ENCODE results near the gene YDJC. TPM values are rescaled to one million over a fixed set of nuclear protein-coding genes. Genes with fewer than 3 reads are reported as not detected.
"Not testable (repeated sequence)": the region's sequence is repeated elsewhere in the genome, so short reads cannot be mapped to it uniquely, and the experiment has no call there.

YDJC gene, protein sequence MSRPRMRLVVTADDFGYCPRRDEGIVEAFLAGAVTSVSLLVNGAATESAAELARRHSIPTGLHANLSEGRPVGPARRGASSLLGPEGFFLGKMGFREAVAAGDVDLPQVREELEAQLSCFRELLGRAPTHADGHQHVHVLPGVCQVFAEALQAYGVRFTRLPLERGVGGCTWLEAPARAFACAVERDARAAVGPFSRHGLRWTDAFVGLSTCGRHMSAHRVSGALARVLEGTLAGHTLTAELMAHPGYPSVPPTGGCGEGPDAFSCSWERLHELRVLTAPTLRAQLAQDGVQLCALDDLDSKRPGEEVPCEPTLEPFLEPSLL
- 18.4 and 21.0 TPM in 2 replicates for polyA plus RNA-seq (2013)

DNA sequence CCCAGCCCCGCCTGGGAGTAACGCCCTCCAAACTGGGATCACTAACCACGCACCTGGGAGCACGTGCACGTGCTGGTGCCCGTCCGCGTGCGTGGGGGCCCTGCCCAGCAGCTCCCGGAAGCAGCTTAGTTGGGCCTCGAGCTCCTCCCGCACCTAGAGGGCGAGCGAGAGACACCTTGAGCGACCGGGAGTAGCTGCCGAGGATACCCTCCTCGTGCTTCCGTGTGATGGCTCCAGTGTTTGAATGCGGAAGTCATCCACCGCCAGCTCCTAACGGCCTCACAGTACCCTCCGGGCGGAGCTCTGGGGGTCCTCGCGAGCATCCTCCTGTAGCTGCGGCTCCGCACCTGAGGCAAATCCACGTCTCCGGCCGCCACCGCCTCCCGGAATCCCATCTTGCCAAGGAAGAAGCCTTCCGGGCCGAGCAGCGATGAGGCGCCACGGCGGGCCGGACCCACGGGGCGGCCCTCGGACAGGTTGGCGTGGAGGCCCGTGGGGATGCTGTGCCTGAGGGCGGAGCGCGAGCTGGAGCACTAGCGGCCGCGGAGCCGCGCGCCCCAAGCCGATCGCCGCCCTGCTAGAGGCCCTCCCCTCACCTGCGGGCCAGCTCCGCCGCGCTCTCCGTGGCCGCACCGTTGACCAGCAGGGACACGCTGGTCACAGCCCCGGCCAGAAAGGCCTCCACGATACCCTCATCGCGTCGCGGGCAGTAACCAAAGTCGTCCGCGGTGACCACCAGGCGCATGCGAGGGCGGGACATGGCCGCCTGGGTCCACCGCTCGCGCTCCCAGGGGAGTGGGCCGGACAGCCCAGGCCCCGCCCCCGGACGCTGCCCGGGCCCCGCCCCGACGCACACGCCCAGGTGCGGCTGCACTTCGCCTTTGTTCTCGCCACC, at the start of gene YDJC:
Gene YDJC (minus strand): TSS at position 768 of the 895 bp plus-strand sequence. CDS start 8 bp downstream, at position 760.
- H2BK5ac ChIP-seq (ENCODE audit: low read depth, low read length, poor library complexity) = peak within 1 kb of the TSS; percentile 18
- peak within 1 kb of the TSS; percentile 91 for H2AFZ ChIP-seq (ENCODE audit: insufficient read depth, low read length, poor library complexity)

DNA sequence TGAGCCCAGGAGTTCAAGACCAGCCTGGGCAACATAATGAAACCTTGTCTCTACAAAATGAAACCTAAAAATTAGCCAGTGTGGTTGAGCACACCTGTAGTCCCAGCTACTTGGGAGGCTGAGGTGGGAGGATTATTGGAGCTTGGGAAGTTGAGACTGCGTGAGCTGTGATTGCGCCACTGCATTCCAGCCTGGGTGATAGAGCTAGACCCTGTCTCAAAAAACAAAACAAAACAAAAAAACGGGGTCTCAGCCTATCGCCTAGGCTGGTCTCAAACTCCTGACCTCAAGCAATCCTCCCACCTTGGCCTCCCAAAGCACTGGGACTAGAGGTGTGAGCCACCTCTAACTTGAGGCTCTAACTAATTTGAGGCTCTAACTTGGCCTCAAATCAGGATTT, 49.6 kb upstream of the YDJC start:
- peaks cover 4% of the 10 kb centered on the region for H3K9me3 ChIP-seq (ENCODE audit: insufficient read depth, low read depth, low read length)
- no peaks in the 10 kb centered on the region for H3K79me2 ChIP-seq (ENCODE audit: control insufficient read depth, insufficient read depth, low read length, poor library complexity)
- no CpG with 5 or more reads among the region's 4 CpGs for WGBS (ENCODE audit: extremely low coverage, insufficient coverage, insufficient read length)
- no peak overlapping the region for H2AFZ ChIP-seq (ENCODE audit: insufficient read depth, low read length, poor library complexity)
- no peak overlapping the region for H3K4me3 ChIP-seq (ENCODE audit: low read depth, low read length)
- no peak overlapping the region for H3K14ac ChIP-seq (ENCODE audit: low read length)
- H3K4ac ChIP-seq (ENCODE audit: low read depth, low read length) = no peak overlapping the region
- no peak overlapping the region for H3K18ac ChIP-seq (ENCODE audit: low read length)
- H3K4me1 ChIP-seq (ENCODE audit: control insufficient read depth in 1 of 2, insufficient read depth in 2 of 2, low read length in 2 of 2) = peaks cover 0 to 2% of the 10 kb centered on the region in 2 experiments
- peaks cover 45 to 46% of the 10 kb centered on the region in 2 experiments for H3K36me3 ChIP-seq (ENCODE audit: control insufficient read depth in 1 of 2, insufficient read depth in 2 of 2, low read length in 2 of 2)
- H3K79me1 ChIP-seq (ENCODE audit: low read length) = no peaks in the 10 kb centered on the region
- H3K27ac ChIP-seq (ENCODE audit: low read depth, low read length) = no peak overlapping the region
- H2BK12ac ChIP-seq (ENCODE audit: low read length) = no peak overlapping the region
- no peak overlapping the region for H3K9ac ChIP-seq (ENCODE audit: low read length)
- no peak overlapping the region for H4K12ac ChIP-seq (ENCODE audit: low read depth, low read length)
- H2BK120ac ChIP-seq (ENCODE audit: insufficient read depth, low read length, poor library complexity) = no peak overlapping the region
- H2BK5ac ChIP-seq (ENCODE audit: low read depth, low read length, poor library complexity) = no peak overlapping the region
- no peak overlapping the region for H4K8ac ChIP-seq (ENCODE audit: low read depth, low read length)
- H3K27me3 ChIP-seq (ENCODE audit: insufficient read depth, low read length) = no peaks in the 10 kb centered on the region
- H3K23ac ChIP-seq (ENCODE audit: low read length) = no peak overlapping the region
- no peak overlapping the region for H2AK5ac ChIP-seq (ENCODE audit: low read length)
- no peak for DNase-seq
- H3K4me2 ChIP-seq (ENCODE audit: low read length) = no peak overlapping the region
- no peak overlapping the region for H4K91ac ChIP-seq (ENCODE audit: low read depth, low read length)

More for the DNA sequence above, at the start of gene YDJC:
- Histone ChIP-seq H2BK120ac (ENCODE audit: insufficient read depth, low read length, poor library complexity) (peak within 1 kb of the TSS; percentile 60), H3K27me3 (ENCODE audit: insufficient read depth, low read length) (no peaks in the 10 kb centered on the region), H3K79me1 (ENCODE audit: low read length) (peaks cover 7% of the 10 kb centered on the region), H3K9me3 (ENCODE audit: insufficient read depth, low read depth, low read length) (peaks cover 8% of the 10 kb centered on the region), H4K8ac (ENCODE audit: low read depth, low read length) (peak within 1 kb of the TSS; percentile 96), H3K27ac (ENCODE audit: low read depth, low read length) (no peak within 1 kb of the TSS), H3K36me3 (ENCODE audit: control insufficient read depth in 1 of 2, insufficient read depth in 2 of 2, low read length in 2 of 2) (peaks cover 8 to 9% of the 10 kb centered on the region in 2 experiments), H3K9ac (ENCODE audit: low read length) (peak within 1 kb of the TSS; percentile 90), H3K23ac (ENCODE audit: low read length) (no peak within 1 kb of the TSS), H3K4me1 (ENCODE audit: control insufficient read depth in 1 of 2, insufficient read depth in 2 of 2, low read length in 2 of 2) (peaks cover 5 to 10% of the 10 kb centered on the region in 2 experiments), H3K4me3 (ENCODE audit: low read depth, low read length) (peak within 1 kb of the TSS; percentile 94), H4K12ac (ENCODE audit: low read depth, low read length) (peak within 1 kb of the TSS; percentile 65), H3K18ac (ENCODE audit: low read length) (peak within 1 kb of the TSS; percentile 96), H2BK12ac (ENCODE audit: low read length) (no peak within 1 kb of the TSS), H4K91ac (ENCODE audit: low read depth, low read length) (peak within 1 kb of the TSS; percentile 93), H3K79me2 (ENCODE audit: control insufficient read depth, insufficient read depth, low read length, poor library complexity) (peaks cover 10% of the 10 kb centered on the region), H2AK5ac (ENCODE audit: low read length) (peak within 1 kb of the TSS; percentile 80), H3K14ac (ENCODE audit: low read length) (peak within 1 kb of the TSS; percentile 93), H3K4ac (ENCODE audit: low read depth, low read length) (peak within 1 kb of the TSS; percentile 87), H3K4me2 (ENCODE audit: low read length) (peak within 1 kb of the TSS; percentile 85)
- WGBS (ENCODE audit: extremely low coverage, insufficient coverage, insufficient read length) = no CpG with 5 or more reads among the region's 93 CpGs
- DNase-seq = peak; percentile 96 to 98

DNA sequence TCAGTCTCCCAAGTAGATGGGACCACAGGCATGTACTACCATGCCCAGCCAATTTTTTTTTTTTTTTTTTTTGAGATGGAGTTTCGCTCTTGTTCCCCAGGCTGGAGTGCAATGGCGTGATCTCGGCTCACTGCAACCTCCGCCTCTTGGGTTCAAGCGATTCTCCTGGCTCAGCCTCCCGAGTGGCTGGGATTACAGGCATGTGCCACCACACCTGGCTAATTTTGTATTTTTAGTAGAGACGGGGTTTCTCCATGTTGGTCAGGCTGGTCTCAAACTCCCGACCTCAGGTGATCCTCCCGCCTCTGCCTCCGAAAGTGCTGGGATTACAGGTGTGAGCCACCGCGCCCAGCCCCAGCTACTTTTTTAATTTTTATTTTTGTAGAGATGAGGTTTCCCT, 49.0 kb upstream of the YDJC start:
- DNase-seq; H3K23ac ChIP-seq (ENCODE audit: low read length); H3K79me2 ChIP-seq (ENCODE audit: control insufficient read depth, insufficient read depth, low read length, poor library complexity); H2AK5ac ChIP-seq (ENCODE audit: low read length); H4K91ac ChIP-seq (ENCODE audit: low read depth, low read length); H3K4me2 ChIP-seq (ENCODE audit: low read length); H3K9ac ChIP-seq (ENCODE audit: low read length); H2AFZ ChIP-seq (ENCODE audit: insufficient read depth, low read length, poor library complexity); H2BK120ac ChIP-seq (ENCODE audit: insufficient read depth, low read length, poor library complexity); H3K79me1 ChIP-seq (ENCODE audit: low read length); H4K12ac ChIP-seq (ENCODE audit: low read depth, low read length); H3K14ac ChIP-seq (ENCODE audit: low read length); H3K27ac ChIP-seq (ENCODE audit: low read depth, low read length); H3K9me3 ChIP-seq (ENCODE audit: insufficient read depth, low read depth, low read length); H3K4me3 ChIP-seq (ENCODE audit: low read depth, low read length); H4K8ac ChIP-seq (ENCODE audit: low read depth, low read length); H3K18ac ChIP-seq (ENCODE audit: low read length); H3K4ac ChIP-seq (ENCODE audit: low read depth, low read length); H3K27me3 ChIP-seq (ENCODE audit: insufficient read depth, low read length); H2BK12ac ChIP-seq (ENCODE audit: low read length); H3K4me1 ChIP-seq (ENCODE audit: control insufficient read depth in 1 of 2, insufficient read depth in 2 of 2, low read length in 2 of 2); H2BK5ac ChIP-seq (ENCODE audit: low read depth, low read length, poor library complexity): not testable (repeated sequence)
- H3K36me3 ChIP-seq (ENCODE audit: control insufficient read depth in 1 of 2, insufficient read depth in 2 of 2, low read length in 2 of 2) = peaks cover 48 to 49% of the 10 kb centered on the region in 2 experiments
- WGBS (ENCODE audit: extremely low coverage, insufficient coverage, insufficient read length) = no CpG with 5 or more reads among the region's 12 CpGs

DNA sequence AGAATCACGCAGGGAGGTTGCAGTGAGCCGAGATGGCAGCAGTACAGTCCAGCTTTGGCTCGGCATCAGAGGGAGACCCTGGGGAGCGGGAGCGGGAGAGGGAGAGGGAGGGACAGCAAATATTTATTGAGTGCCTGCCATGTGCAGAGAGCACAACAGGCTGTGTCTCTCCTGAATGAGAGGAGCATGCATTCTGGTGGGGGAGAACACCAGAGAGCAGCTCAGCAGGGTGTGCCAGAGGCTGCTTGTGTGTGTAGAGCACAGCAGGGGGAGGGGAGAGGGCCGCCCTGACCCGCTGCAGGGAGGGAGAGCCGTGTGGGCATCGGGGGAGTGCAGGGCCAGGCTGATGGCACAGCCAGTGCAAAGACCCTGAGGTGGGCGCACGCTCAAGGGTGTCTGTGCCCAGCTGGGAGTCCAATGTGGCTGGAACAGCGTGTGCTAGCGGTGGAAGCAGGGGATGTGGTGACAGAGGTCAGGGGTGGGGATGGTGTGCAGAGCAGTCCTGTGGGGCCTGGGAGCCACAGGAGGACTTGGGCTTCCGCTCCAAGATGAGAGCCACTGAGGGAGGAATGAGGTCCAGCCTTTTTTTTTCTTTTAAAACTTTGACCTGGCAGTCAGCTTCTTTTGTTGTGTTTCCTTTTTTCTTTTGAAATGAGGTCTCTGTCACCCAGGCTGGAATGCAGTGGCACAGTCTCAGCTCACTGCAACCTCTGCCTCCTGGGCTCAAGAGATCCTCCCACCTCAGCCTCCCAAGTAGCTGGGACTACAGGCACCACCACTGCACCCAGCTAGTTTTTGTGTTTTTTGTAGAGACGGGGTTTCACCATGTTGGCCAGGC, 48.0 kb upstream of the YDJC start:
- H2BK5ac ChIP-seq (ENCODE audit: low read depth, low read length, poor library complexity) = no peak overlapping the region
- no peak overlapping the region for H4K91ac ChIP-seq (ENCODE audit: low read depth, low read length)
- H3K4me2 ChIP-seq (ENCODE audit: low read length) = no peak overlapping the region
- H3K27me3 ChIP-seq (ENCODE audit: insufficient read depth, low read length) = no peaks in the 10 kb centered on the region
- H3K27ac ChIP-seq (ENCODE audit: low read depth, low read length) = no peak overlapping the region
- no peaks in the 10 kb centered on the region for H3K79me1 ChIP-seq (ENCODE audit: low read length)
- H3K4me3 ChIP-seq (ENCODE audit: low read depth, low read length) = peak overlapping the region; percentile 44
- H2BK120ac ChIP-seq (ENCODE audit: insufficient read depth, low read length, poor library complexity) = no peak overlapping the region
- H2AK5ac ChIP-seq (ENCODE audit: low read length) = no peak overlapping the region
- H3K18ac ChIP-seq (ENCODE audit: low read length) = no peak overlapping the region
- H3K4me1 ChIP-seq (ENCODE audit: control insufficient read depth in 1 of 2, insufficient read depth in 2 of 2, low read length in 2 of 2) = peaks cover 0 to 2% of the 10 kb centered on the region in 2 experiments
- no peak overlapping the region for H4K12ac ChIP-seq (ENCODE audit: low read depth, low read length)
- no peak overlapping the region for H3K9ac ChIP-seq (ENCODE audit: low read length)
- no peak overlapping the region for H2AFZ ChIP-seq (ENCODE audit: insufficient read depth, low read length, poor library complexity)
- WGBS (ENCODE audit: extremely low coverage, insufficient coverage, insufficient read length) = no CpG with 5 or more reads among the region's 15 CpGs
- peaks cover 4% of the 10 kb centered on the region for H3K9me3 ChIP-seq (ENCODE audit: insufficient read depth, low read depth, low read length)
- H4K8ac ChIP-seq (ENCODE audit: low read depth, low read length) = no peak overlapping the region
- no peak overlapping the region for H3K23ac ChIP-seq (ENCODE audit: low read length)
- no peak overlapping the region for H3K14ac ChIP-seq (ENCODE audit: low read length)
- H2BK12ac ChIP-seq (ENCODE audit: low read length) = no peak overlapping the region
- no peak for DNase-seq
- peaks cover 51 to 52% of the 10 kb centered on the region in 2 experiments for H3K36me3 ChIP-seq (ENCODE audit: control insufficient read depth in 1 of 2, insufficient read depth in 2 of 2, low read length in 2 of 2)
- H3K79me2 ChIP-seq (ENCODE audit: control insufficient read depth, insufficient read depth, low read length, poor library complexity) = no peaks in the 10 kb centered on the region
- H3K4ac ChIP-seq (ENCODE audit: low read depth, low read length) = no peak overlapping the region
